GM23248 (cell line): ENCODE measurements around the gene CFL1. TPM values are rescaled to one million over a fixed set of nuclear protein-coding genes. Genes with fewer than 3 reads are reported as not detected.
A peak's percentile ranks its signal among the peaks of the same experiment; 100 is the strongest.

Experiments
- DNase-seq: peaks from one replicate; pipeline ENCODE4 v3.0.0-alpha.2; 2015
- H2AFZ ChIP-seq: fragments of 200-600 bp; sonication (generic); 2 replicates; pipeline ENCODE4 v1.6.1; 2016; ENCODE audit warnings: antibody characterized with exemption
- H3F3A ChIP-seq: fragments of 200-600 bp; sonication (generic); 2 replicates; pipeline ENCODE4 v1.6.1; 2016; ENCODE audit warnings: mild to moderate bottlenecking, antibody characterized with exemption, mixed run types; ENCODE audit not compliant: insufficient read depth
- H3K27ac ChIP-seq: fragments of 200-600 bp; sonication (generic); 2 replicates; pipeline ENCODE4 v1.5.1; 2016; ENCODE audit warnings: mild to moderate bottlenecking
- H3K27me3 ChIP-seq: fragments of 200-600 bp; sonication (generic); replicated peaks from 2 replicates; pipeline ENCODE4 v1.6.1; 2016; ENCODE audit warnings: mild to moderate bottlenecking; ENCODE audit not compliant: insufficient read depth
- H3K36me3 ChIP-seq: fragments of 200-600 bp; sonication (generic); 2 replicates; pipeline ENCODE4 v1.6.1; 2016; ENCODE audit warnings: low read depth, mild to moderate bottlenecking
- H3K4me1 ChIP-seq: fragments of 200-600 bp; sonication (generic); 2 replicates; pipeline ENCODE4 v1.6.1; 2016; ENCODE audit warnings: mild to moderate bottlenecking; ENCODE audit not compliant: insufficient read depth
- H3K4me2 ChIP-seq: fragments of 200-600 bp; sonication (generic); one replicate; pipeline ENCODE4 v1.6.1; 2016; ENCODE audit warnings: mild to moderate bottlenecking; ENCODE audit not compliant: unreplicated experiment
- H3K4me3 ChIP-seq: fragments of 200-600 bp; sonication (generic); 2 replicates; pipeline ENCODE4 v1.5.1; 2016; ENCODE audit warnings: mild to moderate bottlenecking
- H3K79me2 ChIP-seq: fragments of 200-600 bp; sonication (generic); 2 replicates; pipeline ENCODE4 v1.6.1; 2016; ENCODE audit warnings: mild to moderate bottlenecking; ENCODE audit not compliant: insufficient read depth
- H3K9ac ChIP-seq: fragments of 200-600 bp; sonication (generic); 2 replicates; pipeline ENCODE4 v1.6.1; 2016; ENCODE audit warnings: mild to moderate bottlenecking
- H3K9me2 ChIP-seq: fragments of 200-600 bp; sonication (generic); 2 replicates; pipeline ENCODE4 v1.6.1; 2016; ENCODE audit warnings: mixed run types, mild to moderate bottlenecking, moderate library complexity; ENCODE audit not compliant: insufficient read depth
- H3K9me3 ChIP-seq: fragments of 200-600 bp; sonication (generic); one replicate; pipeline ENCODE4 v1.6.1; 2017; ENCODE audit warnings: low read depth
- H4K20me1 ChIP-seq: fragments of 200-600 bp; sonication (generic); 2 replicates; pipeline ENCODE4 v1.6.0; 2016; ENCODE audit not compliant: insufficient read depth
- EZH2 ChIP-seq: fragments of 200-600 bp; sonication (generic); IDR thresholded peaks from 2 replicates; pipeline ENCODE4 v1.6.1; 2018; ENCODE audit warnings: antibody characterized with exemption, mild to moderate bottlenecking; ENCODE audit not compliant: insufficient read depth, poor library complexity, severe bottlenecking
- EZH2phosphoT487 ChIP-seq: fragments of 200-600 bp; sonication (generic); IDR thresholded peaks from 2 replicates; pipeline ENCODE4 v1.6.1; 2018; ENCODE audit warnings: antibody characterized with exemption, moderate library complexity, mild to moderate bottlenecking, low read depth; ENCODE audit not compliant: insufficient read depth
- WGBS, 2 experiments: methylation state at CpG; one replicate each; pipeline ENCODE4 v1.1.6; 2015 to 2017; ENCODE audit warnings: low lambda C conversion rate in 2 of 2, low coverage in 1 of 2; ENCODE audit errors: missing lambda C conversion rate in 2 of 2; 5-methylcytosine and 5-hydroxymethylcytosine counted together
- in situ Hi-C: fragments of 300-500 bp; cut with MboI; formaldehyde crosslinking; loops from 2 replicates; pipeline ENCODE4 v1.15.0; 2020
- polyA plus RNA-seq: library from polyadenylated mRNA; unstranded; fragments of >200 nt; fragmentation: Nextera tagmentation; extraction: Ambion mirVana; gene quantifications from 2 replicates; pipeline ENCODE4 v1.2.1, GENCODE V29; 2016
- total RNA-seq: library from RNA; depleted of rRNA; stranded (reverse); fragments of >200 nt; shearing (Covaris generic); gene quantifications from 2 replicates; pipeline ENCODE4 v1.2.3, GENCODE V29; 2014

Gene CFL1
- total and polyA plus RNA-seq, 2 experiments from 2014 or later, result 1,312 to 2,650 TPM

- H3K4me1 ChIP-seq, result peaks cover 37% of the 10 kb centered on the region
- H3K36me3 ChIP-seq, result peaks cover 27% of the 10 kb centered on the region; the same call in 1 of the 2 replicates
- peak; percentile 98 for DNase-seq
- H3K9me3 ChIP-seq, result no peaks in the 10 kb centered on the region
- peaks cover 66% of the 10 kb centered on the region for H3K79me2 ChIP-seq
- H3K27me3 ChIP-seq, result no peaks in the 10 kb centered on the region
- H3K27ac ChIP-seq, result peak within 1 kb of the TSS; percentile 99
- no peaks in the 10 kb centered on the region; the same call in 1 of the 2 replicates for H4K20me1 ChIP-seq
- no peaks in the 10 kb centered on the region for H3K9me2 ChIP-seq
- in situ Hi-C loops, result loop anchor here (10.0 kb wide), 1 partner anchor 97 kb away; no protein-coding TSS in a partner anchor
- H2AFZ ChIP-seq, result peak within 1 kb of the TSS; percentile 76
- H3F3A ChIP-seq, result peaks cover 53% of the 10 kb centered on the region
- H3K4me2 ChIP-seq, result peak within 1 kb of the TSS; percentile 85
- peak within 1 kb of the TSS; percentile 95 for H3K4me3 ChIP-seq
- TF ChIP-seq EZH2, result no peak
- no peak for TF ChIP-seq EZH2phosphoT487
- H3K9ac ChIP-seq, result peak within 1 kb of the TSS; percentile 99
- WGBS, 2 experiments, result 0 to 1% methylated on average over 44 to 48 of the region's 57 CpGs
Observed at GRCh38 chr11:65888163-65888814, 30.3 kb upstream of the CFL1 start, which contains the start of gene FIBP. TSS of gene FIBP (minus strand) at chr11:65888471. CDS start at chr11:65888418, 53 bp downstream.

- peak overlapping the region; percentile 76 for H2AFZ ChIP-seq
- H3K79me2 ChIP-seq, result peaks cover 64% of the 10 kb centered on the region
- peak; percentile 92 for DNase-seq
- in situ Hi-C loops, result loop anchor here (10.0 kb wide), 1 partner anchor 97 kb away; no protein-coding TSS in a partner anchor
- H3K27ac ChIP-seq, result peak overlapping the region; percentile 99
- peak overlapping the region; percentile 74 for H3K4me2 ChIP-seq
- peaks cover 31% of the 10 kb centered on the region for H3K4me1 ChIP-seq
- H3K9me3 ChIP-seq, result no peaks in the 10 kb centered on the region
- H3K36me3 ChIP-seq, result peaks cover 23% of the 10 kb centered on the region; the same call in 1 of the 2 replicates
- TF ChIP-seq EZH2phosphoT487 (no peak), EZH2 (no peak)
- peaks cover 49% of the 10 kb centered on the region for H3F3A ChIP-seq
- H4K20me1 ChIP-seq, result no peaks in the 10 kb centered on the region; the same call in 1 of the 2 replicates
- H3K9me2 ChIP-seq, result no peaks in the 10 kb centered on the region
- H3K9ac ChIP-seq, result peak overlapping the region; percentile 99
- H3K27me3 ChIP-seq, result no peaks in the 10 kb centered on the region
- 4 to 6% methylated on average over 23 of the region's 23 CpGs for WGBS, 2 experiments
- H3K4me3 ChIP-seq, result peak overlapping the region; percentile 95
Observed at GRCh38 chr11:65887723-65888162, 29.8 kb upstream of the CFL1 start.

GRCh38 chr11:65886826-65887722 is 29.1 kb upstream of the CFL1 start:
- TF ChIP-seq EZH2phosphoT487 (no peak), EZH2 (no peak)
- no peaks in the 10 kb centered on the region for H3K9me3 ChIP-seq
- DNase-seq, result peak; percentile 29
- no peaks in the 10 kb centered on the region for H4K20me1 ChIP-seq
- H3F3A ChIP-seq, result peaks cover 42% of the 10 kb centered on the region
- H3K27me3 ChIP-seq, result no peaks in the 10 kb centered on the region
- peaks cover 25% of the 10 kb centered on the region for H3K4me1 ChIP-seq
- H3K9me2 ChIP-seq, result no peaks in the 10 kb centered on the region
- peak overlapping the region; percentile 99 for H3K9ac ChIP-seq
- peaks cover 58% of the 10 kb centered on the region for H3K79me2 ChIP-seq
- H3K4me2 ChIP-seq, result peak overlapping the region; percentile 74
- H3K4me3 ChIP-seq, result peak overlapping the region; percentile 95
- H3K36me3 ChIP-seq, result peaks cover 17% of the 10 kb centered on the region; the same call in 1 of the 2 replicates
- H2AFZ ChIP-seq, result no peak overlapping the region
- WGBS, 2 experiments, result 76 to 82% methylated on average over 14 of the region's 14 CpGs
- H3K27ac ChIP-seq, result peak overlapping the region; percentile 99
- in situ Hi-C loops, result loop anchor here (10.0 kb wide), 1 partner anchor 98 kb away; no protein-coding TSS in a partner anchor

- Histone ChIP-seq H2AFZ (no peak overlapping the region), H3K9me3 (no peaks in the 10 kb centered on the region), H3K27ac (no peak overlapping the region), H3K36me3 (peaks cover 14% of the 10 kb centered on the region; the same call in 1 of the 2 replicates), H3K27me3 (no peaks in the 10 kb centered on the region), H3K4me2 (peak overlapping the region; percentile 74), H3K9ac (peak overlapping the region; percentile 99; the same call in 1 of the 2 replicates), H3K4me1 (peaks cover 23% of the 10 kb centered on the region), H3K79me2 (peaks cover 48% of the 10 kb centered on the region), H3K4me3 (no peak overlapping the region), H4K20me1 (no peaks in the 10 kb centered on the region), H3F3A (peaks cover 38% of the 10 kb centered on the region), H3K9me2 (no peaks in the 10 kb centered on the region)
- in situ Hi-C loops, result loop anchor here (10.0 kb wide), 1 partner anchor 99 kb away; no protein-coding TSS in a partner anchor
- WGBS, 2 experiments, result 79 to 82% methylated on average over 12 of the region's 12 CpGs
- no peak for TF ChIP-seq EZH2
- no peak for TF ChIP-seq EZH2phosphoT487
- DNase-seq, result no peak
Observed at GRCh38 chr11:65885808-65886536, 28.0 kb upstream of the CFL1 start.
